HL-60/S4 treated with retinoic acid at 250 ng/mL for 4 days and 3 days (cell line): ENCODE data around the gene MCU.
"Not testable (repeated sequence)": the region's sequence is repeated elsewhere in the genome, so short reads cannot be mapped to it uniquely, and the experiment has no call there.

Experiments used
- in situ Hi-C: fragments of 300-500 bp; cut with MboI; formaldehyde crosslinking; loops from 2 replicates; pipeline ENCODE4 v1.7.0; 2022; ENCODE audit warnings: low sequenced_read_pairs

MCU gene

DNA sequence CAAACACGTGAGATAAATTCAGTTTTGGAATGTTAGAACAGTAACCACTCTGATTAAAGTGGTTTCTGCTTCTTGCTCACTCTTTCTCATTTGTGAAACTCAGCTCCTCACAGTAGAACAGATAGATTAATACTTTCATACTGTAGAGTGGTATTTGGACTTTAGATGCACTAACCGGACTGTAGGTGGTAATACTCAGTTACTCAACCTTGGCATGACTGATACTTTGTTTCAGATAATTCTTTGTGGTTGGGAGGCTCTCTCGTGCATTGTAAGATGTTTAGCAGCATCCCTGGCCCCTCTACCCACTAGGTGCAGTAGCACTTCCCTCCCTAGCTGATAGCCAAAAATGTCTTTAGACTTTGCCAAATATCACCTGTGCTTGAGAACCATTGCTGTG is 37.6 kb downstream of the MCU start:
- in situ Hi-C loops: no loop called here

- in situ Hi-C loops: no loop called here
Measured at GRCh38 chr10:72730479-72730878, 38.5 kb downstream of the MCU start.

DNA sequence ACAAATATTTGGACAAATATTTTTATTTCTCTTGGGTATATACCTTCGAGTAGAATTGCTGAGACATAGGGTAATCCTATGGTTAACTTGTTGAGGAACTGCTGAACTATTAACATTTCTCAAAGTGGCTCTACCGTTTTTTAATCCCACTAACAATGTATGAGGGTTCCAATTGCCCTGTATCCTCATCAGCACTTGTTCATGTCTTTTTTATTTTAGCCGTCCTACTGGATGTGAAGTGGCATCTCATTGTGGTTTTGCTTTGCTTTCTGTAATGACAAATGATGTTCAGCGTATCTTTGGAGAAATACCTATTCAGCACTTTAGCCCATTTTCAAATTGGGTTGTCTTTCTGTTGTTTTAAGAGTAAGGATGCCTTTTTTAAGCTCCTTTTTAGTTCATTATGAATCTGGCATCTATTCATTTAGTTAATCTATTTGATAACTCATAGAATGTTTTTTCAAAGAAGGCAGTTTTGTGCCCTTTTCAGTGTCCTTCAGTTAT is 40.0 kb downstream of the MCU start:
- in situ Hi-C loops: no loop called here

DNA sequence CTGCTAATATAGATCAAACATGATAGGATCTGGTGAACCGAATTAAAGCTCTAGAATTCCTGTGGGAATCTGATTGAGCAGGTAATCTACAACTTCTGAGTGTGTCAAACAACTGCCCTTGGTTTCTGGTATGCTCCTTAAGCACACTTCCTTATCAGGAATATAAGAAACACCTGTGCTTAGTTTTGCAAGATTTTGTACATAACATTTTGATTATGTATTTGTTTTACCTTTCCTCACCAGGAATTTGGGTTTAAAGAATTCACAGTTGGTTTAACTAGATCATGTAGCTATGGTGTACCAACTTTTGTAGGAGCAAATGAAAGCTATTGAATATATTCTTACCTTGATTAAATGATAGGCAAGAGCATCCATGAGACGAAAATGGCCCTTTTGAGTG is 40.6 kb downstream of the MCU start:
- in situ Hi-C loops: no loop called here

DNA sequence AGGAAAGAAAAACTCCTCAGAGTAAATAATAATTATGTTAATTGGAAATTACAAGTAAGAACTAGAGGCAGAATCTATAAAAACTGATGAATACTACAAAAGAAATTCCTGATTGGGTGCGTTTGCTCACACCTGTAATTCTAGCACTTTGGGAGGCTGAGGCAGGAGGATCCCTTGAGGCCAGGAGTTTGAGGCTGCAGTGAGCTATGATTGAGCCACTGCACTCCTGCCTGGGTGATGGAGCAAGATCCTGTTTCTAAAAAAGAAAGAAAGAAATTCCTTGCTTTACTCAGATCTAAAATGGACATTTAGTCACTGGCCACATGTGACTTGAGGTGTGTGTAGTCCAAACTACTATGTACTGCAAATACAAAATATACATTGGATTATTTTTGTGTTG is 42.0 kb downstream of the MCU start:
- in situ Hi-C loops: no loop called here

- in situ Hi-C loops: no loop called here
Measured at GRCh38 chr10:72735288-72735936, 43.5 kb downstream of the MCU start.

- in situ Hi-C loops: no loop called here
Measured at GRCh38 chr10:72736176-72736827, 44.4 kb downstream of the MCU start.

DNA sequence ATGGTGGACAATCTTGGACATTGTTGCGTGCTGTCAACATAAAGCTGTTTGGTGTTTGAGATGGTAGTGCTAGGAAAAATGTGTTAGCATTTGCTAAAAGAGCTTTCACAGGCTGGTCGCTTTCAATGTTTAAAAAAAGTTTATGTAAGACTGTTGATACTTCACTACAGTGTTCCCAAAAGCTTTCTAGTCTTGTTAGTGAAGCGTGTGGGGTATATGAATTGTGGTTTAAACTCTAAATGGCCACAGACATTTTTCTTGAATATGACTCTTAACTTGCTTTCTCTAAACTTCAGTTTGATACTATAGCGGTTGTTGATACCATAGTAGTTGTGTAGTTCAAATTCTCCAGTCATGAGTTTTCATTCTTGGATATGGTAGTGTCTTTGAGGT is 44.9 kb downstream of the MCU start:
- in situ Hi-C loops: no loop called here

- in situ Hi-C loops: not testable (repeated sequence)
Measured at GRCh38 chr10:72737357-72737756, 45.4 kb downstream of the MCU start.

DNA sequence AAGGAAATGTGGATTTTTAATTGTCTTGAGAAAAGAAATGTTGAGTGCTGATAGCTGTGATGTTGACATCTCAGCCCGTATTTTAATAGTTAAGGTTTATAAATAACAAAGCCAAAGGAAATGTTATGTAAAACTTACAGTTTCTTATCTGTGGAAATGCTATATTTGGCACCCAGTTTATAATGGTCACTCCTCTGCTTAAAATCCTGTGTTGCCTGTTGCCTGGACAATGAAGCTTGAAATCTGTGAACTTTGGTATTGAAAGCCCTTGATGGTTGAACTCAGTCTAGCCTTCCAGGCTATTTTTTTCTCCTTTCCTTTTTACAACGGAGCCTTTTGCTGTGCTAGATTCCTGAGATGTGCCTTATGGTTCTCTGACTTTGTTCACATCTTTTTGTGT is 46.5 kb downstream of the MCU start:
- in situ Hi-C loops: no loop called here

DNA sequence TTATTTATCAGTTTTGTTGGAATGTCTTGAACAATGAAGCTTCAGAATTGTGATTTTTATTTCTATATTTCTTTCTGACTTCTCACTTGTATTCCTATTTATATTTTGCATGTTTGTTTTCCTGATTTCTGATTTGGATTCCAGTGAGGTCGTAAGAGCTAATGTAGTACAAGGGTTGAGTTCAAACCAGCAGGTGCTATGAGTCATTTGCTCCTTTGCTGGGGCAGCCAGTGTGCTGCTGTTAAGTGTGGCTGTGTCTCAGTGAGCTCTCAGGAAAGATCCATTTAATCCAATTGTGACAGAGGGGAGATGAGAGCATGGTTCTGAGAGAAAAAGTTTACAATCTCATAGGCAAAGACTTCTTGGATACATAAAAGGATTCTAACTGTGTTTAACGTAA is 48.6 kb downstream of the MCU start:
- in situ Hi-C loops: no loop called here

DNA sequence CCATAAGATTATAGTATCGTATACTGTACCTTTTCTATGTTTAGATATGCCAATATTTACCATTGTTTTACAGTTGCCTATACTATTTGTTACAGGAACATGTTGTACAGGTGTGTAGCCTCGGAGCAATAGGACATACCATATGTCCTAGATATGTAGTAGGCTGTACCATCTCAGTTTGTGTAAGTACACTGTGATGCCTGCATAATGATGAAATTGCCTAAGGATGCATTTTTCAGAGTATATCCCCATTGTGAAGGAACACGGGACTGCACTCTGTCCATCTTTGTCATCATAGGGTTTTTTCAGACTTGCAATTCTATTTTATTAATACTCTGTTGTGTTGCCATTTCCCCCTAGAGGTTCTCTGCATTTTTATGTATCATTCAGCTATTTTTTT is 50.1 kb downstream of the MCU start:
- in situ Hi-C loops: no loop called here

- in situ Hi-C loops: no loop called here
Measured at GRCh38 chr10:72742797-72743196, 50.9 kb downstream of the MCU start.

GRCh38 chr10:72744566-72744965 is 52.6 kb downstream of the MCU start:
- in situ Hi-C loops: no loop called here

- in situ Hi-C loops: no loop called here
Measured at GRCh38 chr10:72746426-72747363, 54.8 kb downstream of the MCU start.

- in situ Hi-C loops: no loop called here
Measured at GRCh38 chr10:72747521-72747920, 55.6 kb downstream of the MCU start.

DNA sequence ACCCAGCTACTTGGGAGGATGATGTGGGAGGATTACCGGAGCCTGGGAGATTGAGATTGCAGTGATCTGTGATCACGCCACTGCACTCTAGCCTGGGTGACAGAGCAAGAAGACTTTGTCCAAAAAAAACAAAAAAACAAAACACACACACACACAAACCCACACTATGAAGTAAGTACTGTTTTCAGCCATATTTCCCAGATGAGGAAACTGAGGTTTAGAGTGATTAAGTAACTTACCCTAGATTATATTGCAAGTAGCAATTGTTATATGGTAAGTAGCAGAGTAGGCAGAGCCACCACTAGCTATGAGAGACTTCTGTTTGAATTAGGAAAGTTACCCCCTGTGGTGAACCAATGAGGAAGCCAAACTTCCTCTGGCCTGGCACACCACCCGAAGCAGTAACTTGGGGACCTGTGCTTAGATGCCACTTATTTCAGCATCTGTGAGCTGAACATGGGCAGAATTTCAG is 61.9 kb downstream of the MCU start:
- in situ Hi-C loops: no loop called here

- in situ Hi-C loops: no loop called here
Measured at GRCh38 chr10:72754275-72755032, 62.5 kb downstream of the MCU start.

GRCh38 chr10:72756674-72757385 is 64.9 kb downstream of the MCU start:
- in situ Hi-C loops: no loop called here

GRCh38 chr10:72757732-72758131 is 65.8 kb downstream of the MCU start:
- in situ Hi-C loops: no loop called here
